HCT116 (cell line): ENCODE data around the gene FOXN3. TPM values are rescaled to one million over a fixed set of nuclear protein-coding genes. Genes with fewer than 3 reads are reported as not detected.

Source experiments
- ATAC-seq: fragments of 200-7000 bp; cut with Tn5 transposase; 2 replicates; pipeline ENCODE4 v1.9.1; 2020; ENCODE audit warnings: mild to moderate bottlenecking, moderate library complexity
- BruUV-seq: library from RNA; stranded (reverse); fragments of 400-500 nt; replicated peaks from 2 replicates; lab custom pipeline; 2021; lab: Mats Ljungman, UMichigan
- CTCF ChIA-PET: fragments of 300-600 bp; sonication (Branson Sonifier 250); formaldehyde crosslinking; loops from one replicate; lab custom pipeline; 2021; ENCODE audit warnings: antibody characterized with exemption; lab: Charles Lee
- POLR2A ChIA-PET: fragments of 300-600, 350-600 bp; sonication (Branson Sonifier 250); formaldehyde crosslinking; loops from one replicate; lab custom pipeline; 2021; ENCODE audit warnings: antibody characterized with exemption; lab: Charles Lee
- RAD21 ChIA-PET, 2 experiments: fragments of 300-600 bp; sonication (Branson Sonifier 250); formaldehyde crosslinking; loops; one replicate each; lab custom pipeline; 2023; ENCODE audit warnings: low total read pairs in 2 of 2; ENCODE audit not compliant: uncharacterized antibody in 2 of 2, unreplicated experiment in 2 of 2, low non-redundant PET in 1 of 2; lab: Charles Lee
- DNase-seq: peaks from one replicate; pipeline ENCODE4 v3.0.0-alpha.2; 2010; ENCODE audit warnings: low read depth, low spot score
- H2AFZ ChIP-seq: fragments of 200-600 bp; shearing (Covaris generic), sonication (generic); 2 replicates; pipeline ENCODE4 v1.6.1; 2017; ENCODE audit warnings: low read depth, mixed run types, mixed read lengths, antibody characterized with exemption, low read length; ENCODE audit not compliant: poor library complexity, severe bottlenecking
- H3K27ac ChIP-seq: 2 replicates; pipeline ENCODE4 v1.5.1; 2012; ENCODE audit warnings: low read depth, low read length
- H3K27me3 ChIP-seq: fragments of 200-600 bp; sonication (generic); 2 replicates; pipeline ENCODE4 v1.6.1; 2016; ENCODE audit warnings: mixed run types, low read length, mixed read lengths; ENCODE audit not compliant: insufficient read depth
- H3K36me3 ChIP-seq, 2 experiments: fragments of 200-500 bp in 1 of 2; fragments of 200-600 bp in 1 of 2; sonication (Bioruptor generic) in 1 of 2; sonication (generic) in 1 of 2; 2 replicates each; pipeline versions ENCODE4 v1.5.1 to v1.6.1; 2014 to 2016; ENCODE audit warnings: low read length in 2 of 2, inconsistent platforms in 1 of 2, mixed read lengths in 1 of 2, mixed run types in 1 of 2; ENCODE audit not compliant: insufficient read depth in 2 of 2, control insufficient read depth in 1 of 2
- H3K4me1 ChIP-seq, 2 experiments: fragments of 200-600 bp in 1 of 2; sonication (generic) in 1 of 2; 2 replicates each; pipeline versions ENCODE4 v1.5.1 to v1.6.1; 2012 to 2017; ENCODE audit warnings: low read length in 2 of 2, inconsistent platforms in 1 of 2, mild to moderate bottlenecking in 1 of 2, mixed read lengths in 1 of 2, mixed run types in 1 of 2, moderate library complexity in 1 of 2; ENCODE audit not compliant: insufficient read depth in 2 of 2, control insufficient read depth in 1 of 2
- H3K4me2 ChIP-seq: fragments of 200-600 bp; sonication (generic); 2 replicates; pipeline ENCODE4 v1.6.1; 2017; ENCODE audit warnings: mixed run types, low read length, mixed read lengths
- H3K4me3 ChIP-seq, 2 experiments: fragments of 200-600 bp in 1 of 2; sonication (generic) in 1 of 2; replicated peaks in 1 of 2; 2 replicates each; pipeline ENCODE4 v1.5.1; 2011 to 2016; ENCODE audit warnings: low read length in 2 of 2, control low read depth in 1 of 2, low read depth in 1 of 2, mild to moderate bottlenecking in 1 of 2, mixed read lengths in 1 of 2, mixed run types in 1 of 2
- H3K79me2 ChIP-seq: fragments of 200-600 bp; sonication (generic); 2 replicates; pipeline ENCODE4 v1.6.1; 2017; ENCODE audit warnings: mild to moderate bottlenecking, mixed run types, low read length, moderate library complexity, mixed read lengths; ENCODE audit not compliant: insufficient read depth
- H3K9ac ChIP-seq: fragments of 200-600 bp; sonication (generic); 2 replicates; pipeline ENCODE4 v1.6.1; 2016; ENCODE audit warnings: low read length, mixed read lengths
- H3K9me2 ChIP-seq: fragments of 200-600 bp; sonication (generic), shearing (Covaris generic); 2 replicates; pipeline ENCODE4 v1.6.1; 2017; ENCODE audit warnings: mixed run types, mild to moderate bottlenecking, moderate library complexity; ENCODE audit not compliant: insufficient read depth
- H3K9me3 ChIP-seq, 2 experiments: fragments of 200-500 bp in 1 of 2; fragments of 200-600 bp in 1 of 2; sonication (Bioruptor generic) in 1 of 2; sonication (generic) in 1 of 2; 2 replicates each; pipeline ENCODE4 v1.6.1; 2014 to 2017; ENCODE audit warnings: low read length in 2 of 2, mixed read lengths in 2 of 2, inconsistent platforms in 1 of 2, low read depth in 1 of 2, mild to moderate bottlenecking in 1 of 2, mixed run types in 1 of 2, moderate library complexity in 1 of 2; ENCODE audit not compliant: control insufficient read depth in 1 of 2, insufficient read depth in 1 of 2
- H4K20me1 ChIP-seq: fragments of 200-600 bp; sonication (generic), shearing (Covaris generic); 2 replicates; pipeline ENCODE4 v1.6.1; 2017; ENCODE audit warnings: mixed run types, mild to moderate bottlenecking, moderate library complexity; ENCODE audit not compliant: insufficient read depth
- CBX3 ChIP-seq: IDR thresholded peaks from 2 replicates; pipeline ENCODE4 v1.6.1; 2012; ENCODE audit warnings: low read depth
- CEBPB ChIP-seq: IDR thresholded peaks from 2 replicates; pipeline ENCODE4 v1.6.1; 2012; ENCODE audit warnings: low read depth
- EGR1 ChIP-seq: IDR thresholded peaks from 2 replicates; pipeline ENCODE4 v1.6.1; 2012; ENCODE audit warnings: low read depth
- EZH2phosphoT487 ChIP-seq: fragments of 200-600 bp; IDR thresholded peaks from 2 replicates; pipeline ENCODE4 v1.6.1; 2018; ENCODE audit warnings: antibody characterized with exemption, borderline replicate concordance
- FOSL1 ChIP-seq: IDR thresholded peaks from 2 replicates; pipeline ENCODE4 v1.6.1; 2012; ENCODE audit warnings: low read depth
- JUND ChIP-seq: IDR thresholded peaks from 2 replicates; pipeline ENCODE4 v1.6.1; 2012
- MAX ChIP-seq: IDR thresholded peaks from 2 replicates; pipeline ENCODE4 v1.6.1; 2012
- POLR2AphosphoS5 ChIP-seq: IDR thresholded peaks from 2 replicates; pipeline ENCODE4 v1.6.1; 2011; ENCODE audit warnings: mild to moderate bottlenecking, low read depth, low read length, moderate library complexity
- RAD21 ChIP-seq: IDR thresholded peaks from 2 replicates; pipeline ENCODE4 v1.6.1; 2012; ENCODE audit warnings: low read depth, mild to moderate bottlenecking
- REST ChIP-seq: IDR thresholded peaks from 2 replicates; pipeline ENCODE4 v1.6.1; 2012; ENCODE audit warnings: low read depth
- SP1 ChIP-seq: IDR thresholded peaks from 2 replicates; pipeline ENCODE4 v1.6.1; 2012; ENCODE audit warnings: low read depth
- SRF ChIP-seq: IDR thresholded peaks from 2 replicates; pipeline ENCODE4 v1.6.1; 2012; ENCODE audit warnings: low read depth
- ZBTB33 ChIP-seq: IDR thresholded peaks from 2 replicates; pipeline ENCODE4 v1.6.1; 2011; ENCODE audit warnings: mild to moderate bottlenecking, low read length, moderate library complexity; ENCODE audit not compliant: insufficient replicate concordance; ENCODE audit errors: extremely low read depth
- ZFX ChIP-seq: fragments of 450-650 bp; IDR thresholded peaks from 2 replicates; pipeline ENCODE4 v1.6.1; 2017
- intact Hi-C: fragments of 100-400 bp; cut with micrococcal nuclease; formaldehyde crosslinking; loops from 2 replicates; pipeline ENCODE4 v1.10.0; 2022
- total RNA-seq: library from RNA; stranded (reverse); gene quantifications from one replicate; pipeline ENCODE4 v1.2.1, GENCODE V29; 2021; ENCODE audit not compliant: unreplicated experiment

The FOXN3 gene
- total RNA-seq, 1 experiment from 2014 or later = 20.0 TPM

GRCh38 chr14:89430391-89431236, 13.6 kb upstream of the FOXN3 start (continued):
- TF ChIP-seq ZBTB33 (no peak), SRF (no peak), MAX (no peak), JUND (no peak), CEBPB (no peak), EZH2phosphoT487 (no peak)

GRCh38 chr14:89429199-89430181, 12.5 kb upstream of the FOXN3 start:
- CTCF ChIA-PET = no interaction called here

More at GRCh38 chr14:89429199-89430181, 12.5 kb upstream of the FOXN3 start:
- POLR2A ChIA-PET = no interaction called here
- H3K79me2 ChIP-seq = no peaks in the 10 kb centered on the region
- peak overlapping the region; percentile 10; the same call in 1 of the 2 replicates for H3K4me2 ChIP-seq
- DNase-seq (no peak), ATAC-seq (no peak)
- no peaks in the 10 kb centered on the region for H3K9me3 ChIP-seq
- H3K27ac ChIP-seq = no peak overlapping the region
- H3K9me2 ChIP-seq = no peaks in the 10 kb centered on the region
- TF ChIP-seq RAD21 (no peak), POLR2AphosphoS5 (no peak), FOSL1 (no peak), CBX3 (no peak), EGR1 (no peak), SP1 (no peak), JUND (no peak), REST (no peak), ZBTB33 (no peak), SRF (no peak), ZFX (no peak), EZH2phosphoT487 (no peak), CEBPB (no peak)
- TF ChIP-seq, all 23 proteins: peak for 0
- Histone ChIP-seq H3K27me3 (no peaks in the 10 kb centered on the region), H3K4me3 (no peak overlapping the region), H3K9ac (no peak overlapping the region), H4K20me1 (no peaks in the 10 kb centered on the region), H3K4me1 (peaks cover 19 to 33% of the 10 kb centered on the region in 2 experiments), H3K36me3 (no peaks in the 10 kb centered on the region), H2AFZ (no peak overlapping the region)
- BruUV-seq = no TSS peak
- RAD21 ChIA-PET = no interaction called here
- intact Hi-C loops = loop anchor here (10.0 kb wide), 1 partner anchor 525 kb away; the partner anchor contains the start of genes EFCAB11 and TDP1
